Keratinocyte (primary cell): ENCODE measurements around the gene ACAA1. TPM values are rescaled to one million over a fixed set of nuclear protein-coding genes. Genes with fewer than 3 reads are reported as not detected.

Source experiments
- DNase-seq: peaks from one replicate; pipeline ENCODE4 v3.0.0-alpha.2; 2011; ENCODE audit warnings: low read depth, missing footprints, low spot score
- FAIRE-seq: peaks from 2 replicates; lab custom pipeline; 2011; peaks lifted over from hg19 to GRCh38; lab: Jason Lieb, UNC
- H2AFZ ChIP-seq: 2 replicates; pipeline ENCODE4 v1.6.0; 2012; ENCODE audit warnings: low read length, control low read depth, inconsistent platforms; ENCODE audit not compliant: control insufficient read depth
- H3K27ac ChIP-seq: 2 replicates; pipeline ENCODE4 v1.5.1; 2011; ENCODE audit warnings: low read length; ENCODE audit not compliant: control insufficient read depth, insufficient read depth
- H3K27me3 ChIP-seq: 3 replicates; pipeline ENCODE4 v1.6.0; 2011; ENCODE audit warnings: low read length; ENCODE audit not compliant: control insufficient read depth, insufficient read depth; ENCODE audit errors: extremely low read depth
- H3K36me3 ChIP-seq, 2 experiments: 2 replicates in 1 of 2; 3 replicates in 1 of 2; pipeline ENCODE4 v1.5.1; 2011; ENCODE audit warnings: low read length in 2 of 2, mild to moderate bottlenecking in 1 of 2; ENCODE audit not compliant: control insufficient read depth in 2 of 2, insufficient read depth in 2 of 2; ENCODE audit errors: extremely low read depth in 1 of 2
- H3K4me1 ChIP-seq: 3 replicates; pipeline ENCODE4 v1.5.1; 2011; ENCODE audit warnings: low read length; ENCODE audit not compliant: control insufficient read depth, insufficient read depth; ENCODE audit errors: extremely low read depth
- H3K4me2 ChIP-seq: 3 replicates; pipeline ENCODE4 v1.6.0; 2011; ENCODE audit warnings: low read depth, low read length; ENCODE audit not compliant: control insufficient read depth, insufficient read depth; ENCODE audit errors: extremely low read depth
- H3K4me3 ChIP-seq, 3 experiments: fragments of 200-600 bp in 1 of 3; sonication (generic) in 1 of 3; 2 replicates in 2 of 3; 3 replicates in 1 of 3; pipeline ENCODE4 v1.5.1; 2011 to 2016; ENCODE audit warnings: low read length in 3 of 3, mild to moderate bottlenecking in 3 of 3, control low read depth in 2 of 3, inconsistent platforms in 1 of 3, low read depth in 1 of 3, mixed read lengths in 1 of 3, mixed run types in 1 of 3, moderate library complexity in 1 of 3; ENCODE audit not compliant: control insufficient read depth in 2 of 3, insufficient read depth in 2 of 3; ENCODE audit errors: extremely low read depth in 1 of 3
- H3K79me2 ChIP-seq: 2 replicates; pipeline ENCODE4 v1.6.0; 2012; ENCODE audit warnings: low read length; ENCODE audit not compliant: control insufficient read depth, insufficient read depth
- H3K9ac ChIP-seq: 3 replicates; pipeline ENCODE4 v1.6.0; 2011; ENCODE audit warnings: low read length; ENCODE audit not compliant: control insufficient read depth, insufficient read depth; ENCODE audit errors: extremely low read depth
- H3K9me1 ChIP-seq: 3 replicates; pipeline ENCODE4 v1.6.0; 2011; ENCODE audit warnings: low read length; ENCODE audit not compliant: control insufficient read depth, insufficient read depth; ENCODE audit errors: extremely low read depth
- H3K9me3 ChIP-seq: 2 replicates; pipeline ENCODE4 v1.5.1; 2012; ENCODE audit warnings: low read depth, low read length; ENCODE audit not compliant: control insufficient read depth
- H4K20me1 ChIP-seq: 3 replicates; pipeline ENCODE4 v1.6.0; 2011; ENCODE audit warnings: low read length; ENCODE audit not compliant: control insufficient read depth, insufficient read depth; ENCODE audit errors: extremely low read depth
- EZH2 ChIP-seq: IDR thresholded peaks from one replicate; pipeline ENCODE4 v1.6.1; 2012; ENCODE audit warnings: inconsistent platforms, mild to moderate bottlenecking, low read length, moderate library complexity
- dilution Hi-C: fragments of 300-500 bp; cut with MboI; formaldehyde crosslinking; loops from one replicate; pipeline ENCODE4 v1.7.0; 2020; ENCODE audit warnings: low sequenced_read_pairs; ENCODE audit not compliant: extremely low pct_ligation_motif_present
- polyA plus RNA-seq, 5 experiments: library from polyadenylated mRNA; depleted of rRNA in 3 of 5; stranded (reverse) in 3 of 5; stranded (forward) in 1 of 5; unstranded in 1 of 5; fragments of >200 nt; gene quantifications; 1 replicate in 1 of 5; 2 replicates in 3 of 5; 3 replicates in 1 of 5; pipeline versions ENCODE4 v1.2.1 to v1.2.3, GENCODE V29; 2011 to 2012; ENCODE audit warnings: missing spikeins in 2 of 5, low read depth in 1 of 5, low replicate concordance in 1 of 5
- TF ChIP-seq, protein P1 (sequence below), 3 experiments: IDR thresholded peaks in 1 of 3; conservative IDR thresholded peaks in 1 of 3; optimal IDR thresholded peaks in 1 of 3; 2 replicates in 2 of 3; 3 replicates in 1 of 3; pipeline versions ENCODE3 to v1.5.1; 2011; ENCODE audit warnings: low read length in 3 of 3, mild to moderate bottlenecking in 3 of 3, moderate library complexity in 2 of 3, control low read depth in 1 of 3, inconsistent platforms in 1 of 3; ENCODE audit not compliant: insufficient read depth in 2 of 3; ENCODE audit errors: extremely low read depth in 1 of 3

ACAA1 gene
- polyA plus RNA-seq, 1 donor (not counting 4 experiments of a cell fraction or from before 2014, with no cell fraction given) = 85.3 TPM

DNA sequence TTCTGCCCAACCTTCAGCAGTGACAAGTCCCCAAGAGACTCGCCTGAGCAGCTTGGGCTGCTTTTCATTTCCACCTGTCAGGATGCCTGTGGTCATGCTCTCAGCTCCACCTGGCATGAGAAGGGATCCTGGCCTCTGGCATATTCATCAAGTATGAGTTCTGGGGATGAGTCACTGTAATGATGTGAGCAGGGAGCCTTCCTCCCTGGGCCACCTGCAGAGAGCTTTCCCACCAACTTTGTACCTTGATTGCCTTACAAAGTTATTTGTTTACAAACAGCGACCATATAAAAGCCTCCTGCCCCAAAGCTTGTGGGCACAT is 5.0 kb upstream of the ACAA1 start:
- no peaks in the 10 kb centered on the region for H3K9me1 ChIP-seq
- DNase-seq = peak; percentile 81
- peaks cover 11 to 20% of the 10 kb centered on the region in 2 experiments for H3K36me3 ChIP-seq
- H3K27ac ChIP-seq = no peak overlapping the region
- dilution Hi-C loops = no loop called here
- no peak overlapping the region for H3K9ac ChIP-seq
- no peaks in the 10 kb centered on the region for H3K9me3 ChIP-seq
- H4K20me1 ChIP-seq = no peaks in the 10 kb centered on the region
- peaks cover 40% of the 10 kb centered on the region for H3K4me1 ChIP-seq
- H3K4me2 ChIP-seq = no peak overlapping the region
- peak; percentile 90 for FAIRE-seq
- no peak overlapping the region for H3K4me3 ChIP-seq
- H2AFZ ChIP-seq = no peak overlapping the region
- peaks cover 25% of the 10 kb centered on the region for H3K79me2 ChIP-seq
- no peaks in the 10 kb centered on the region for H3K27me3 ChIP-seq
- no peak for TF ChIP-seq EZH2
- TF ChIP-seq, protein P1, sequence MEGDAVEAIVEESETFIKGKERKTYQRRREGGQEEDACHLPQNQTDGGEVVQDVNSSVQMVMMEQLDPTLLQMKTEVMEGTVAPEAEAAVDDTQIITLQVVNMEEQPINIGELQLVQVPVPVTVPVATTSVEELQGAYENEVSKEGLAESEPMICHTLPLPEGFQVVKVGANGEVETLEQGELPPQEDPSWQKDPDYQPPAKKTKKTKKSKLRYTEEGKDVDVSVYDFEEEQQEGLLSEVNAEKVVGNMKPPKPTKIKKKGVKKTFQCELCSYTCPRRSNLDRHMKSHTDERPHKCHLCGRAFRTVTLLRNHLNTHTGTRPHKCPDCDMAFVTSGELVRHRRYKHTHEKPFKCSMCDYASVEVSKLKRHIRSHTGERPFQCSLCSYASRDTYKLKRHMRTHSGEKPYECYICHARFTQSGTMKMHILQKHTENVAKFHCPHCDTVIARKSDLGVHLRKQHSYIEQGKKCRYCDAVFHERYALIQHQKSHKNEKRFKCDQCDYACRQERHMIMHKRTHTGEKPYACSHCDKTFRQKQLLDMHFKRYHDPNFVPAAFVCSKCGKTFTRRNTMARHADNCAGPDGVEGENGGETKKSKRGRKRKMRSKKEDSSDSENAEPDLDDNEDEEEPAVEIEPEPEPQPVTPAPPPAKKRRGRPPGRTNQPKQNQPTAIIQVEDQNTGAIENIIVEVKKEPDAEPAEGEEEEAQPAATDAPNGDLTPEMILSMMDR (optimal IDR thresholded peaks at IDR 0.05 in 1 of 3, IDR thresholded peaks at IDR 0.05 in 1 of 3, conservative IDR thresholded peaks at IDR 0.05 in 1 of 3; ENCODE audit: extremely low read depth in 1 of 3, insufficient read depth in 2 of 3, low read length in 3 of 3) = no peak

DNA sequence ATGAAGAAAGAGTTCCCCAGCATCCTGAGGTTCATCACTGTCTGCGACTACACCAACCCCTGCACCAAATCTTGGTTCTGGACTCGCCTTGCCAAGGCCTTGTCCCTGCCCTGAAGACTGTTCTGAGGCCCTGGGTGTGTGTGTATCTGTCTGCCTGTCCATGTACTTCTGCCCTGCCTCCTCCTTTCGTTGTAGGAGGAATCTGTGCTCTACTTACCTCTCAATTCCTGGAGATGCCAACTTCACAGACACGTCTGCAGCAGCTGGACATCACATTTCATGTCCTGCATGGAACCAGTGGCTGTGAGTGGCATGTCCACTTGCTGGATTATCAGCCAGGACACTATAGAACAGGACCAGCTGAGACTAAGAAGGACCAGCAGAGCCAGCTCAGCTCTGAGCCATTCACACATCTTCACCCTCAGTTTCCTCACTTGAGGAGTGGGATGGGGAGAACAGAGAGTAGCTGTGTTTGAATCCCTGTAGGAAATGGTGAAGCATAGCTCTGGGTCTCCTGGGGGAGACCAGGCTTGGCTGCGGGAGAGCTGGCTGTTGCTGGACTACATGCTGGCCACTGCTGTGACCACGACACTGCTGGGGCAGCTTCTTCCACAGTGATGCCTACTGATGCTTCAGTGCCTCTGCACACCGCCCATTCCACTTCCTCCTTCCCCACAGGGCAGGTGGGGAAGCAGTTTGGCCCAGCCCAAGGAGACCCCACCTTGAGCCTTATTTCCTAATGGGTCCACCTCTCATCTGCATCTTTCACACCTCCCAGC is 4.4 kb upstream of the ACAA1 start:
- H3K4me3 ChIP-seq = no peak overlapping the region

More for the DNA sequence above, 4.4 kb upstream of the ACAA1 start:
- TF ChIP-seq, protein P1 (optimal IDR thresholded peaks at IDR 0.05 in 1 of 3, IDR thresholded peaks at IDR 0.05 in 1 of 3, conservative IDR thresholded peaks at IDR 0.05 in 1 of 3; ENCODE audit: extremely low read depth in 1 of 3, insufficient read depth in 2 of 3, low read length in 3 of 3) = no peak
- no peak for TF ChIP-seq EZH2
- no peak for FAIRE-seq
- peaks cover 40% of the 10 kb centered on the region for H3K4me1 ChIP-seq
- dilution Hi-C loops = no loop called here
- H3K27me3 ChIP-seq = no peaks in the 10 kb centered on the region
- H3K4me2 ChIP-seq = no peak overlapping the region
- no peak overlapping the region for H2AFZ ChIP-seq
- peaks cover 31% of the 10 kb centered on the region for H3K79me2 ChIP-seq
- H3K9me3 ChIP-seq = no peaks in the 10 kb centered on the region
- no peaks in the 10 kb centered on the region for H3K9me1 ChIP-seq
- H3K9ac ChIP-seq = no peak overlapping the region
- H3K27ac ChIP-seq = no peak overlapping the region
- H3K36me3 ChIP-seq = peaks cover 11 to 20% of the 10 kb centered on the region in 2 experiments
- H4K20me1 ChIP-seq = no peaks in the 10 kb centered on the region
- no peak for DNase-seq
